VCaP (cell line): ENCODE results near the gene ZC3HAV1L.
"Not testable (repeated sequence)": the region's sequence is repeated elsewhere in the genome, so short reads cannot be mapped to it uniquely, and the experiment has no call there.

Experiments used
- H3K27ac ChIP-seq: fragments of 450-650 bp; 2 replicates; pipeline ENCODE4 v1.5.1; 2017
- CTCF ChIP-seq: fragments of 450-650 bp; conservative IDR thresholded peaks from 2 replicates; pipeline ENCODE4 v1.5.1; 2017; ENCODE audit warnings: mild to moderate bottlenecking, moderate library complexity

Gene ZC3HAV1L

GRCh38 chr7:139061416-139061815 is 25.6 kb upstream of the ZC3HAV1L start:
- no peak overlapping the region for H3K27ac ChIP-seq

DNA sequence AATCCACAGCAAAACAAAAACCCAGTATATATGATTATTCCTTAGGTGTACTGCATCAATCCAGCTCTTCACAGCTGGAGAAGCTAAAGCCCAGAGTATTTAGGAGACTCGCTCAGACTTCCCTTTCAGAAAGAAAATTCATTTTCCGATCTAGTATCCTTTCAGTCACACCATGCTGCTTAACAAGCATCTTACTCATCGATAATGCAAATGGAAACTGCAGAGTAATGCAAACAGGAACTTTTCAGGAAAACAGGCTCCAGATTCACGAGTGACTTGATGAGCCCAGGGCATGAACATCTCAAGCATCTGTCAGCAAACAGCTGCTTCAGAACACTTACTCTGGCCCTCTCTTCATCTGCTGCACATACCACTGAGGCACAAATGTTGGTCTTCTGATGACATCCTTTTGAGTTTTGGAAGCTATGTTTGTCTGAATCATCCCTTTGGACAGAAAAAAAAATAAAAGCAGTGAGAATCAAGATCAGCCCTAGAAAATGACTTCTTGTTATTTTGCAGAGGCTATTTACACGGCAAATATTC is 24.9 kb upstream of the ZC3HAV1L start:
- no peak for TF ChIP-seq CTCF

More at GRCh38 chr7:139061416-139061815, 25.6 kb upstream of the ZC3HAV1L start:
- no peak for TF ChIP-seq CTCF

DNA sequence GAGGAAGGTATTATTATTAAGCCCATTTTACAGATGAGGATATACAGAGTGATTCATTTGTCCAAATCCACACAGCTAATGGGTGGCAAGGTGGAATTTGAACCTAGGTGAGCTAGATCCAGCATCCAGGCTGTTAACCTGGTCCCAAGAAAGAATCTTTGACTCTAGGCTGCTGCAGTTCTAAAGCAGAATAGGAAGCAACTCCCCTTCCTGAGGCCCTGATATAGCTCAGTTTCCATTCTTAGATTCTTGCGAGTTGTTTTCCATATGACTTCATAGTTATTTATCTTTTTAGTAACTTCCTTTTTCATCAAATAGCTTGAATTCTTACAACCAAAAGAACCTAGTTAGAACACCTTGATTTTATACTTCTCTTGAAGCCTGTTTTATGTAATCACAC is 24.1 kb upstream of the ZC3HAV1L start:
- no peak for TF ChIP-seq CTCF
- H3K27ac ChIP-seq, result no peak overlapping the region

More for the DNA sequence above, 24.9 kb upstream of the ZC3HAV1L start:
- no peak overlapping the region for H3K27ac ChIP-seq

DNA sequence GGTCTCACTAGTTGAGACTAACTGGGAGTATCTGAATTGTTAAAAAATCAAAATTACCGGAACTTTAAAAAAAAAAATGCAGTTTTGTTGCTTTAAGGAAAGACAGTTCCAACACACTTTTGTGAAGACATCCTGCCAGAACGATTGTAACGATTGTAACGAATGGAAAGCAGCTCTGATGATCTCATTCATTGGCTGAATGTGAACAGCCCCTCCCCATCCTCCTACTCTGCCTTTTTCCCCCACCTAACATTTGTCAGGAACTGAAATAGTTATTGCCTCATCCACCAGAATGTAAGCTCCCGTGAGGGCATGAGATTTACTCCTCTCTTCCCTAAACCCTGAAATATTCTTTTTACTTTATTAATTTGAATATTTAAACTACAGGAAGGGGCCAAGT is 23.1 kb upstream of the ZC3HAV1L start:
- no peak for TF ChIP-seq CTCF

GRCh38 chr7:139055674-139056073 is 19.8 kb upstream of the ZC3HAV1L start:
- no peak overlapping the region for H3K27ac ChIP-seq
- TF ChIP-seq CTCF, result no peak

More for the DNA sequence above, 23.1 kb upstream of the ZC3HAV1L start:
- H3K27ac ChIP-seq, result no peak overlapping the region

GRCh38 chr7:139054656-139055055 is 18.8 kb upstream of the ZC3HAV1L start:
- H3K27ac ChIP-seq, result not testable (repeated sequence)

DNA sequence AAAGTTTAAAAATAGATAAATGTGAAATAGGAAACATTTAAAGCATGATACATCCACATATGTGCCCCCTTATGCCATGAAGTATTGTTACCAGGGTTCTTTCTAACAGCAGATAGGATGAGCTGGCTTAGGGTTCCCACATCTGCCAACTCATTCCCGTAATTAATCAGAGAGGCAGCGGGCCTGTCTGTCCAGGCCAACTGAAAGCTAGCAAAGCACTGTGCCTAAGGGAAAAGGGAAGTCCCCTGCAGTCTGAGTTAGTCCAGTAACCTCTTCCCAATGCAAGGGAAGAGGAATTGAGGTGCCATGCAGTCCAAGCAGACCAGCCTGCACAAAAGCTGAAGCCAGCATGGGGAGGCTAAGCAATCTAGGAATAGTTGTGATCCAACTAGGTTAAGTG is 18.3 kb upstream of the ZC3HAV1L start:
- no peak overlapping the region for H3K27ac ChIP-seq
- no peak for TF ChIP-seq CTCF

DNA sequence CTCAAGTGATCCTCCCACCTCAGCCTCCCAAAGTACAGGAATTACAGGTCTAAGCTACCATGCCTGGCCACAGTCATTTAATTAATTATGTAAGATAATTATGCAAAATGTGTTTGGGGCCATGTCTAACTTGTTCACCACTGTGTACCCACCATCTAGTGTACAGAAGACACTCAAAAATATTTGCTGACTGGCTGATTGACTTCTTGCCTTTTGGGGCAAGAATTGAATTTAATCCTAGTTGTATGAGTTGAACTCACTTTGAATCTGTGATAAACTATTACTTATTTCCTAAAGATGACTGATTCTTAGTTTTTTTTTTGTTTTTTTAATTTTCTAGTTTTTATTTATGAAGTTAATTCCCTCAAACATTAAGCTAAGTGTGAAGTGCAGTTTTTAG is 15.8 kb upstream of the ZC3HAV1L start:
- TF ChIP-seq CTCF, result no peak
- H3K27ac ChIP-seq, result no peak overlapping the region
